GM19099 (cell line): ENCODE data around the gene LIAS.

Experiments used
- POLR2A ChIP-seq: IDR thresholded peaks from 3 replicates; pipeline ENCODE4 v1.6.1; 2011; ENCODE audit warnings: low read depth; ENCODE audit not compliant: insufficient read length; ENCODE audit errors: extremely low read depth

Gene LIAS

GRCh38 chr4:39458505-39459300 is at the start of gene LIAS, which contains the start of gene RPL9:
Gene LIAS (plus strand): TSS chr4:39459056. CDS start chr4:39459118, 62 bp downstream.
Gene RPL9 (minus strand): TSS chr4:39458922. CDS start chr4:39458439, 483 bp downstream.
- TF ChIP-seq POLR2A, result peak; percentile 98

- no peak for TF ChIP-seq POLR2A
Measured at GRCh38 chr4:39410415-39410814, 48.4 kb upstream of the LIAS start.

- TF ChIP-seq POLR2A, result no peak
Measured at GRCh38 chr4:39415678-39416283, 43.1 kb upstream of the LIAS start.

- no peak for TF ChIP-seq POLR2A
Measured at GRCh38 chr4:39422247-39422646, 36.6 kb upstream of the LIAS start.

GRCh38 chr4:39426728-39427127 is 32.1 kb upstream of the LIAS start:
- no peak for TF ChIP-seq POLR2A

GRCh38 chr4:39427520-39428114 is 31.2 kb upstream of the LIAS start:
- TF ChIP-seq POLR2A, result no peak

- TF ChIP-seq POLR2A, result no peak
Measured at GRCh38 chr4:39429476-39430334, 29.2 kb upstream of the LIAS start.

- no peak for TF ChIP-seq POLR2A
Measured at GRCh38 chr4:39433878-39434492, 24.9 kb upstream of the LIAS start.

- no peak for TF ChIP-seq POLR2A
Measured at GRCh38 chr4:39435659-39436563, 22.9 kb upstream of the LIAS start.

GRCh38 chr4:39441593-39441992 is 17.3 kb upstream of the LIAS start:
- no peak for TF ChIP-seq POLR2A

GRCh38 chr4:39442998-39443397 is 15.9 kb upstream of the LIAS start:
- no peak for TF ChIP-seq POLR2A

- no peak for TF ChIP-seq POLR2A
Measured at GRCh38 chr4:39446483-39446841, 12.4 kb upstream of the LIAS start.

GRCh38 chr4:39446842-39447573 is 11.8 kb upstream of the LIAS start:
- TF ChIP-seq POLR2A, result no peak
